Muscle of leg (tissue), 11 donors: ENCODE results near the gene CLDN5. TPM values are rescaled to one million over a fixed set of nuclear protein-coding genes. Genes with fewer than 3 reads are reported as not detected.

Experiments used
- DNase-seq: peaks from one replicate; pipeline ENCODE4 v3.0.0; 2013
- H3K27ac ChIP-seq: one replicate; pipeline ENCODE4 v1.5.1; 2013; ENCODE audit warnings: mild to moderate bottlenecking, low read length, control low read depth
- H3K27me3 ChIP-seq: one replicate; pipeline ENCODE4 v1.6.1; 2013; ENCODE audit warnings: low read length; ENCODE audit not compliant: control insufficient read depth, insufficient read depth
- H3K36me3 ChIP-seq: one replicate; pipeline ENCODE4 v1.6.1; 2013; ENCODE audit warnings: low read length; ENCODE audit not compliant: control insufficient read depth, insufficient read depth
- H3K4me1 ChIP-seq: one replicate; pipeline ENCODE4 v1.6.1; 2013; ENCODE audit warnings: low read length; ENCODE audit not compliant: control insufficient read depth, insufficient read depth
- H3K4me3 ChIP-seq: one replicate; pipeline ENCODE4 v1.5.1; 2013; ENCODE audit warnings: low read length, control low read depth
- H3K9me3 ChIP-seq: replicated peaks from 2 replicates; pipeline ENCODE4 v1.6.1; 2013; ENCODE audit warnings: low read depth, low read length; ENCODE audit not compliant: control insufficient read depth
- WGBS: methylation state at CpG from one replicate; pipeline ENCODE4 v1.1.5; 2013; ENCODE audit warnings: missing lambda C conversion rate; ENCODE audit not compliant: insufficient coverage; 5-methylcytosine and 5-hydroxymethylcytosine counted together
- polyA plus RNA-seq, 8 donors: library from polyadenylated mRNA; unstranded; fragments of 120-200 nt; gene quantifications; one replicate each; pipeline versions ENCODE4 v1.2.1 to v1.2.3, GENCODE V29; 2013; ENCODE audit warnings: inconsistent platforms in 1 of 8, low replicate concordance in 1 of 8; ENCODE audit not compliant: insufficient read length in 8 of 8, insufficient read depth in 1 of 8
- total RNA-seq: library from RNA; stranded (reverse); fragments of 120-200 nt; gene quantifications from one replicate; pipeline ENCODE4 v1.2.4, GENCODE V29; 2013

Gene CLDN5
- total and polyA plus RNA-seq, 9 donors = 34.8 to 78.1 (median 51.8) TPM

DNA sequence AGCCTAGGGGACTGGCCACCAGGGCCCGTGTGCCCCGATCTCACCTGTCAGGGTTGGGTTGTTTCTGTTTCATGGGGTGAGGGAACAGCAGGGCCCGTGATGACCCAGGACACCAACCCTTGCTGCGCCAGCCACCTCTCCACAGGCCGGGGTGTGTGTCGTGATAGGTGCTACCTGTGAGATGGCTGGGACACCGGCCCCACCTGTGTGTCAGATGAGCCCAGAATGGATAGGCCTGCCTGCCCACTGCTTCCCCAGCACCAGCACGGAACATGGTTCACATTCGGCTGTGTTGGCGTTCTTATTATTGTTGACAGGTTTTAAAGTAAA lies 7.1 kb downstream of the CLDN5 start:
- Histone ChIP-seq H3K4me1 (peaks cover 48% of the 10 kb centered on the region), H3K36me3 (peaks cover 3% of the 10 kb centered on the region), H3K27me3 (no peaks in the 10 kb centered on the region), H3K9me3 (no peaks in the 10 kb centered on the region), H3K4me3 (no peak overlapping the region), H3K27ac (no peak overlapping the region)
- no peak for DNase-seq
- 87% methylated on average over 10 of the region's 10 CpGs for WGBS

DNA sequence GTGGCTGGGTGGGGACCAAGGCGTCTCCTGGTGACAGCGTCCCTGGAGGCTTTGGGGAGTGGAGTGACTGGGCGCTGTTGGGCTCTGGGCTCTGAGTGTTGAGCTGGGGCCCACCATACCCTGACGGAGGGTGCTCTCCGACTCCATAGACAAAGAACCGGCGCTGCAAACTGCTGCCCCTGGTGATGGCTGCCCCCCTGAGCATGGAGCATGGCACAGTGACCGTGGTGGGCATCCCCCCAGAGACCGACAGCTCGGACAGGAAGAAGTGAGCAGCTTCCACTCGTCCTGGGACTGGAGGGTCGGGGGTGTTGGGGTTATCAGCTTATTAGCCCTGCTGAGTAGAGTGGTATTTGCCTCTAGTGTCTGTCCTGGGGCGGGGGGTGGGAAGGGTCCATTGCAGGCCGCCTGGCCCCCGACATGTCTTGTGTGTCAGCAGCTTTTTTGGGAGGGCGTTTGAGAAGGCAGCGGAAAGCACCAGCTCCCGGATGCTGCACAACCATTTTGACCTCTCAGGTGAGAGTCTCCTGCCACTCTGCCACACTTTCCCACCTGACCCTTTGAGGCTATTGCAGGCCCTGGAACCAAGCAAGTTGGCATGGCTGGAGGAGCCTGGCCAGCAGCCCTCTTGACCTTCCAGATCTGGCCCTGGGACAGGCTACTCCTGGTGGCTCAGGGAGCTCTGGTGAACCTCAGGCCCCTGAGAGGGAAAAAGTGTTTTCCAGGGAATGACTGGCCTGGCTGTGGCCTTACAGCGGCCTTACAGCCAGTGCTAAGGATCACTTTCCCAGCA lies 7.6 kb downstream of the CLDN5 start:
- H3K4me1 ChIP-seq = peaks cover 43% of the 10 kb centered on the region
- 86% methylated on average over 19 of the region's 19 CpGs for WGBS
- H3K27me3 ChIP-seq = no peaks in the 10 kb centered on the region
- no peak for DNase-seq
- H3K36me3 ChIP-seq = peaks cover 3% of the 10 kb centered on the region
- H3K4me3 ChIP-seq = no peak overlapping the region
- no peak overlapping the region for H3K27ac ChIP-seq
- H3K9me3 ChIP-seq = no peaks in the 10 kb centered on the region

DNA sequence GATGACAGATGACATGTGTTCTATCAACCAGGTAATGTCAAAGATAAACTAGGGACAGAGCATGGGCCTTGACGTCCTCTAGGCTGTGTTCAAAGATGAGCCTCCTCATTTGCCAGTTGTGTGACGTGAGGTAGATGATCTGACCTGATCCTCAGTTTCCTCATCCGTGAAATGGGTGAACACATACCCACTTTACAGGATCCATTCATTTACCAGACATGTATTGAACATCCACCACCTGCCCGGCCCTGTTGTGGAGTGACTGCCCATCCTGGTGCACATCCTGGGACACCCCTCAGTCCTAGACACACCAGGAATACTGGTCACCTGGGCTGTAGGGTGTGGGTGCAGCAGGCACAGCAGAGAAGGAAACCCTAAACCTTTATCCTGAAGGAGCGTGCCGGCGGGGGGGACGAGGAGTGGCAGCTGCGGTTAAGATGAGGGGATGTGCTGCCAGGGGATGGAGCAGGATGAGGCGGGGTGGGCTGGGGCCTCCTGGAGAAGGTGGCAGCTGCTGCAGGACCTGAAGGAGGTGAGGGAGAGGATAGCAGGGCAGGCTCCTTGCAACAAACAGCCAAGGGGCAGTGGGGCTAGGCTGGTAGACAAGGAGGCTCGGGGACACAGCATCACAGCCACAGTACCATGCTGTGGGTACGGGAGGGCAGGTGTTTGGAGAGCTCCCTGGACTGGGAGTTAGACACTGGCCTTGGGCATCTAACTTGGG lies 8.4 kb downstream of the CLDN5 start:
- peaks cover 39% of the 10 kb centered on the region for H3K4me1 ChIP-seq
- H3K36me3 ChIP-seq = peaks cover 3% of the 10 kb centered on the region
- no peak overlapping the region for H3K4me3 ChIP-seq
- no peak for DNase-seq
- WGBS = 93% methylated on average over 12 of the region's 12 CpGs
- H3K27ac ChIP-seq = no peak overlapping the region
- no peaks in the 10 kb centered on the region for H3K27me3 ChIP-seq
- no peaks in the 10 kb centered on the region for H3K9me3 ChIP-seq

DNA sequence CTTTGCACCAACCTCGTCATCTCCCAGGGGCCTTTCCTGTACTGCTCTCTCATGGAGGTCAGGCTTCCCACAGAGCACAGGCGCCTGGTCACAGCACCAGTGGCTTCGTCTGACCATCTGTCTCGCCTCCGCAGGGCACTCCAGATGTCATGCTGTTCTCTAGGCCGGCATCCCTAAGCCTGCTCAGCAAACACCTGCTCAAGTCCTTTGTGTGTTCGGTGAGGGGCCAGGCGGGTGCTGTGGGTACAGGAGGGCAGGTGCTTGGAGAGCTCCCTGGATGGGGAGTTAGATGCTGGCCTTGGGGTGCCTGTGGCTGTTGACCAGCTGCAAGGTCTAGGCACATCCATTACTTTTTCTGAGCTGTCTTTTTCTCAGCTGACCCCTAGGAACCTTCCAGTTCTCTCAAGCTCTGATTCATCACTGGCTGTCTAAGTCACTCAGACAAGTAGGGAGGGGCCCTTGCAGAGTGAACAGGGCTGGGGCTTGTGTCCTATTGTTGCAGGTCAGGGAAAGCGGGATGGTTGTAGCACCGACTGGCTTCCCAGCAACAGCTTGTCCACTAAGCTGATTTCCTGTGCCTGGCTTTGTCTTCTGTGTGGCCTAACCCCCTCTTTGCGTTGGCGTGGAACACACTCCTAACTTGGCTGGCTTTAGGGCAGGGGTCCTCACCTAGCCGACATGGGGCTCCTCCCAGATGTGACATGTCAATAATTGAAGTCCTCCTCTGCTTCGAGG lies 9.2 kb downstream of the CLDN5 start:
- 78% methylated on average over 12 of the region's 14 CpGs for WGBS
- Histone ChIP-seq H3K4me1 (peaks cover 31% of the 10 kb centered on the region), H3K4me3 (no peak overlapping the region), H3K36me3 (peaks cover under 1% of the 10 kb centered on the region), H3K27me3 (no peaks in the 10 kb centered on the region), H3K27ac (no peak overlapping the region), H3K9me3 (no peaks in the 10 kb centered on the region)
- DNase-seq = no peak

DNA sequence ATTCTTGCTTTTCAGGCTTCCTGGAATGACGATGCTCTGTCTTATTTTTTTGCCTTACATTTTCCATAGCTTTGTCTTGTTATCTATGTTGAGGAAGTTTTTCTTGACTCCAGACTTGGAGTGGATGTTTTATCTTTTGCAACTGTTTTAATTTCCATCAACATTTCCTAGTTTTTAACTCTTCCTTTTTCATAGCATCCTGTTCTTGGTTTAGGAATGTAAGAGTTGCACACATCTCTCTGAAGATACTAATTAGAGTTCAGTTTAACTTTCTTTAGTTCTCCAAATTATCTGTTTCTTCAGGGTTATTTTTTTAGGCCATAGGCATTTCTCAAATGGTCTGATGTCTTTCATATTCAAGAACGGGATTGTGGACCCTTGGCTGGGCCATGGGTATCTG lies 10.4 kb downstream of the CLDN5 start:
- Histone ChIP-seq H3K36me3 (no peaks in the 10 kb centered on the region), H3K27me3 (no peaks in the 10 kb centered on the region)
- 100% methylated on average over 1 of the region's 2 CpGs for WGBS

DNA sequence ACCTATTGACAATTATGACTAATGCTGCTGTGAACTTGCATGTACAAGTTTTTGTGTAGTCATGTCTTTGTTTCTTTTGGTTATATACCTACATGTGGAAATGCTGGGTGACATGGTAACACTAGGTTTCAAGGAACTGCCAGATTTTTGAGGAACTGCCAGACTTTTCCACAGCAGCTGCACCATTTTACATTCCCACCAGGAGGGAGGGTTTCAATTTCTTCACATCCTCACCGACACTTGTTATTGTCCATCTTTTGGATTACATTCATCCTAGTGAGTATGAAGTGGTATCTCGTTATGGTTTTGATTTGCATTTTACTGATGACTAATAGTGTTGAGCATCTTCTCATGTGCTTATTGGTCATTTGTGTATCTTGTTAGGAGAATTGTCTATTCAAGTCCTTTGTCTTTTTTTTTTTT lies 13.3 kb downstream of the CLDN5 start:
- WGBS = no CpG with 5 or more reads among the region's 2 CpGs
- Histone ChIP-seq H3K4me3 (no peak overlapping the region), H3K27me3 (no peaks in the 10 kb centered on the region), H3K36me3 (no peaks in the 10 kb centered on the region), H3K27ac (no peak overlapping the region), H3K9me3 (no peaks in the 10 kb centered on the region), H3K4me1 (peaks cover 8% of the 10 kb centered on the region)
- DNase-seq = no peak

More for the DNA sequence above, 10.4 kb downstream of the CLDN5 start:
- no peaks in the 10 kb centered on the region for H3K9me3 ChIP-seq
- no peak overlapping the region for H3K4me3 ChIP-seq
- DNase-seq = no peak
- H3K27ac ChIP-seq = no peak overlapping the region
- peaks cover 19% of the 10 kb centered on the region for H3K4me1 ChIP-seq

DNA sequence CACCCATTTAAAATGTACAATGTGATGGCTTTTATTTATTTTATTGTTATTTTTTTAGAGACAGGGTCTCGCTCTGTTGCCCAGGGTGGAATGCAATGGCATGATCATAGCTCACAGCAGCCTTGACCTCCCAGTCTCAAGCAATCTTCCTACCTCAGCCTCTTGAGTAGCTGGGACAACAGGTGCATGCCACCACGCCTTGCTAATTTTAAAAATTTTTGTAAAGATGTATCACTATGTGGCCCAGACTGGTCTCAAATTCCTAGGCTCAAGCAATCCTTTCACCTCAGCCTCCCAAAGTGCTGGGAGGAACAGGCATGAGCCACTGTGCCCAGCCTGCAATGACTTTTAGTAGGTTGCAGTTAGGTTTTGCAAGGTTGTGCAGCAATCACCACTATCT lies 14.3 kb downstream of the CLDN5 start:
- Histone ChIP-seq H3K9me3 (no peaks in the 10 kb centered on the region), H3K27me3 (no peaks in the 10 kb centered on the region), H3K4me1 (peaks cover 4% of the 10 kb centered on the region), H3K27ac (no peak overlapping the region), H3K36me3 (peaks cover 7% of the 10 kb centered on the region), H3K4me3 (no peak overlapping the region)
- WGBS = no CpG with 5 or more reads among the region's 2 CpGs
- DNase-seq = no peak

DNA sequence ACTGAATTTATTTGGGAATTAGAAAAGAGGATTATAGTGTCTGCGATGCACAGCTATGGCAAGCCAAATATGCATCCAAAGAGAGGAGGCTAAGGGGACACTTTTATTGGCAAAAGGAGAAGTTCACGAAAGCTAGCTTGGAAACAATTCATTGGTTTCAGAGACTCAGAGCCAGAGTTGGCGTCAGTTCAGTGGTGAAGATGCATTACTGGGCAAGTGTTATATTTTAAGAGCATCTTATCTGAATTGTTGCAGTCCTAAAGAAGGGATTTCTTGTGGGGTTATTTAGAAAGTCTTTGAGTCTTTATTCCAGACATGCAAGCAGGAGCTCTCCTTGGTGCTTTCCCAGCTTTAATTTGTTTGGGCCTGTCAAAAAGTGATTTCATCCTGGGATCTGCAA lies 15.0 kb downstream of the CLDN5 start:
- no peaks in the 10 kb centered on the region for H3K9me3 ChIP-seq
- H3K36me3 ChIP-seq = peaks cover 7% of the 10 kb centered on the region
- H3K27ac ChIP-seq = no peak overlapping the region
- H3K4me1 ChIP-seq = no peaks in the 10 kb centered on the region
- no peaks in the 10 kb centered on the region for H3K27me3 ChIP-seq
- H3K4me3 ChIP-seq = no peak overlapping the region
- no peak for DNase-seq
- WGBS = 71% methylated on average over 2 of the region's 3 CpGs

DNA sequence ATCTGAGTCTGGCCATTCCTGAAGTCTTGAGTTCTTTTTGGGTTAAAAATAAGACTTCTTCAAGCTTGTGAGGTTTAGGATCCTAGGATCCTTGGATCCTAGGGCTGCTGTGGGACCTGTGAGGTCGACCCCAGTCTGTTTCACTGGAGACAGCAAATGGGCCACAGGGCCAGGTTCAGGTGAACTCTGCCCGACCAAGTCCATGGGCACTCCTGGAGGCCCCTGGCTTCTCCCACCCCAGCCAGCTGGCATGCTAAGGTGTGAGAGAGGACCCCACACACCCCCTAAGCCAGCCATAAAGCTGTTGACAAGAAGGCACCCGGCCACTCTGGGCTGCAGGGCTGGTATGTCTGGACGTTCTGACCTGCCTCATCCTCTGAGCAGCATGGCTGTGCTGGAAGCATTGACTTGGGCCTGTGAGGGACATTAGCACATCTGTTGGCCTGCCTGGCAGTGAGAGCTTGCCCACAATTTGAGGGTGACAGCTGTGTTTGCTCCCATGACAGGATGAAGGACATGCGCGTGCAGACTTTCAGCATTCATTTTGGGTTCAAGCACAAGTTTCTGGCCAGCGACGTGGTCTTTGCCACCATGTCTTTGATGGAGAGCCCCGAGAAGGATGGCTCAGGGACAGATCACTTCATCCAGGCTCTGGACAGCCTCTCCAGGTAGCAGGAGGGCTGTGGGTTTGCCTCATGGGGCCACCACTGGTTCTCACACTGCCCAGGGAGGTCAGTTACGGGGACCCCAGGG lies 16.0 kb downstream of the CLDN5 start:
- Histone ChIP-seq H3K27me3 (no peaks in the 10 kb centered on the region), H3K36me3 (peaks cover 7% of the 10 kb centered on the region), H3K4me3 (no peak overlapping the region), H3K4me1 (no peaks in the 10 kb centered on the region), H3K9me3 (no peaks in the 10 kb centered on the region), H3K27ac (no peak overlapping the region)
- 92% methylated on average over 8 of the region's 10 CpGs for WGBS
- no peak for DNase-seq

DNA sequence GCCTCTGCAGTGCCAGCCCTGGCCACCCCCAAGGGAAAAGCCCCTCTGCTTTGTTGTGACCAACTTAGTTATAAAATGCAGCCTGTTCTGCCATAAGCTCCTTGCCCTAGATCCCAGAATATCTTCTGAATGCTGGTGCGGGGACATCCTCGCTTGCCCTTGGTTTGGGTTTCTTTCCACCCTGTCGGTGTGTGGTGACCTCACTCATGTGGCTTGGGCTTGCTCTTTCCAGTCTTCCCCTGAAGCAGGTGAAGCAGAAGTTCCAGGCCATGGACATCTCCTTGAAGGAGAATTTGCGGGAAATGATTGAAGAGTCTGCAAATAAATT lies 16.7 kb downstream of the CLDN5 start:
- no peak for DNase-seq
- no peaks in the 10 kb centered on the region for H3K9me3 ChIP-seq
- H3K27me3 ChIP-seq = no peaks in the 10 kb centered on the region
- no peaks in the 10 kb centered on the region for H3K4me1 ChIP-seq
- no peak overlapping the region for H3K27ac ChIP-seq
- no peak overlapping the region for H3K4me3 ChIP-seq
- peaks cover 7% of the 10 kb centered on the region for H3K36me3 ChIP-seq
- 85% methylated on average over 3 of the region's 4 CpGs for WGBS
